Esophagus muscularis mucosa (tissue), 4 donors: ENCODE measurements around the gene ACAT2. TPM values are rescaled to one million over a fixed set of nuclear protein-coding genes. Genes with fewer than 3 reads are reported as not detected.

Experiments used
- DNase-seq: peaks from one replicate; pipeline ENCODE4 v3.0.0-alpha.2; 2017; ENCODE audit errors: extremely low spot score
- H3K27ac ChIP-seq, 4 donors: fragments of 200-600 bp; sonication (generic); replicated peaks in 1 of 4; 1 replicate in 3 of 4; 2 replicates in 1 of 4; pipeline ENCODE4 v1.5.1; 2016 to 2019; ENCODE audit warnings: mild to moderate bottlenecking in 1 of 4
- H3K27me3 ChIP-seq, 4 donors: fragments of 200-600 bp; sonication (generic); one replicate each; pipeline versions ENCODE4 v1.5.1 to v1.6.0; 2016 to 2019
- H3K36me3 ChIP-seq, 4 donors: fragments of 200-600 bp; sonication (generic); one replicate each; pipeline ENCODE4 v1.5.1; 2016 to 2019
- H3K4me1 ChIP-seq, 4 donors: fragments of 200-600 bp; sonication (generic); one replicate each; pipeline ENCODE4 v1.5.1; 2016 to 2019
- H3K4me3 ChIP-seq, 4 donors: fragments of 200-600 bp; sonication (generic); 1 replicate in 2 of 4; 2 replicates in 2 of 4; pipeline ENCODE4 v1.5.1; 2016 to 2019; ENCODE audit warnings: mild to moderate bottlenecking in 4 of 4, moderate library complexity in 1 of 4
- H3K9me3 ChIP-seq, 4 donors: fragments of 200-600 bp; sonication (generic); 1 replicate in 3 of 4; 2 replicates in 1 of 4; pipeline ENCODE4 v1.5.1; 2016 to 2019
- CTCF ChIP-seq, 3 experiments: fragments of 200-600 bp in 2 of 3; fragments of 450-650 bp in 1 of 3; sonication (generic) in 2 of 3; IDR thresholded peaks; one replicate each; pipeline ENCODE4 v1.5.1; 2017 to 2019; ENCODE audit warnings: antibody characterized with exemption in 3 of 3, mild to moderate bottlenecking in 2 of 3, moderate library complexity in 1 of 3
- EP300 ChIP-seq: sonication (generic); formaldehyde crosslinking; IDR thresholded peaks from one replicate; pipeline ENCODE4 v1.6.1; 2017; ENCODE audit warnings: antibody characterized with exemption
- POLR2A ChIP-seq: fragments of 450-650 bp; IDR thresholded peaks from one replicate; pipeline ENCODE4 v1.6.1; 2017; ENCODE audit warnings: antibody characterized with exemption, moderate library complexity, mild to moderate bottlenecking, low read depth
- POLR2AphosphoS5 ChIP-seq, 2 donors: sonication (generic); formaldehyde crosslinking; IDR thresholded peaks; one replicate each; pipeline ENCODE4 v1.6.1; 2017; ENCODE audit warnings: antibody characterized with exemption in 2 of 2
- WGBS: methylation state at CpG from one replicate; pipeline ENCODE4 v1.1.5; 2018; 5-methylcytosine and 5-hydroxymethylcytosine counted together
- intact Hi-C: fragments of 100-400 bp; cut with DNase I; formaldehyde crosslinking; loops from one replicate; pipeline ENCODE4 v1.15.1; 2023
- total RNA-seq, 4 donors: library from RNA; depleted of rRNA; stranded (reverse); fragments of >200 nt; gene quantifications; one replicate each; pipeline versions ENCODE4 v1.1.0 to v1.2.1, GENCODE V29; 2016

The ACAT2 gene
- total RNA-seq, 4 donors from 2014 or later = 4.7 to 9.1 (median 6.9) TPM

GRCh38 chr6:159751448-159751847, 10.4 kb upstream of the ACAT2 start:
- intact Hi-C loops = no loop called here
- Histone ChIP-seq H3K27me3 (no peaks in the 10 kb centered on the region), H3K4me1 (peaks cover 0 to 9% (median 0%) of the 10 kb centered on the region in 4 donors), H3K36me3 (peaks cover 27 to 96% (median 77%) of the 10 kb centered on the region in 4 donors), H3K4me3 (no peak overlapping the region), H3K27ac (no peak overlapping the region), H3K9me3 (no peaks in the 10 kb centered on the region)
- no peak for DNase-seq
- WGBS = 82% methylated on average over 3 of the region's 3 CpGs
- TF ChIP-seq CTCF (IDR thresholded peaks at IDR 0.05) (no peak), POLR2AphosphoS5 (IDR thresholded peaks at IDR 0.05) (no peak), POLR2A (no peak), EP300 (no peak)

- H3K4me1 ChIP-seq = peaks cover 0 to 9% (median 0%) of the 10 kb centered on the region in 4 donors
- no peaks in the 10 kb centered on the region for H3K9me3 ChIP-seq
- no peak for TF ChIP-seq POLR2A
- TF ChIP-seq CTCF (IDR thresholded peaks at IDR 0.05) = no peak
- TF ChIP-seq EP300 = no peak
- H3K27ac ChIP-seq = no peak overlapping the region
- no peak for DNase-seq
- no peak overlapping the region for H3K4me3 ChIP-seq
- peaks cover 21 to 96% (median 79%) of the 10 kb centered on the region in 4 donors for H3K36me3 ChIP-seq
- H3K27me3 ChIP-seq = no peaks in the 10 kb centered on the region
- intact Hi-C loops = no loop called here
- WGBS = 85% methylated on average over 6 of the region's 6 CpGs
Observed at GRCh38 chr6:159753081-159753872, 8.6 kb upstream of the ACAT2 start.

- Histone ChIP-seq H3K4me3 (no peak overlapping the region), H3K4me1 (peaks cover 0 to 9% (median 0%) of the 10 kb centered on the region in 4 donors), H3K36me3 (peaks cover 11 to 90% (median 77%) of the 10 kb centered on the region in 4 donors), H3K27me3 (no peaks in the 10 kb centered on the region), H3K27ac (no peak overlapping the region), H3K9me3 (no peaks in the 10 kb centered on the region)
- WGBS = 83% methylated on average over 2 of the region's 2 CpGs
- TF ChIP-seq POLR2AphosphoS5 (IDR thresholded peaks at IDR 0.05) = no peak
- TF ChIP-seq EP300 = no peak
- no peak for TF ChIP-seq POLR2A
- no peak for TF ChIP-seq CTCF (IDR thresholded peaks at IDR 0.05)
- no peak for DNase-seq
- intact Hi-C loops = no loop called here
Observed at GRCh38 chr6:159754401-159754800, 7.4 kb upstream of the ACAT2 start.

- no peak for DNase-seq
- Histone ChIP-seq H3K36me3 (peaks cover 5 to 82% (median 69%) of the 10 kb centered on the region in 4 donors), H3K4me1 (peaks cover 0 to 11% (median 4%) of the 10 kb centered on the region in 4 donors), H3K4me3 (no peak overlapping the region), H3K9me3 (no peaks in the 10 kb centered on the region), H3K27ac (no peak overlapping the region), H3K27me3 (no peaks in the 10 kb centered on the region)
- intact Hi-C loops = no loop called here
- WGBS = 71% methylated on average over 15 of the region's 15 CpGs
- TF ChIP-seq EP300 (no peak), POLR2A (no peak), CTCF (IDR thresholded peaks at IDR 0.05) (no peak), POLR2AphosphoS5 (IDR thresholded peaks at IDR 0.05) (no peak)
Observed at GRCh38 chr6:159754959-159755914, 6.6 kb upstream of the ACAT2 start.
